ENCODE data around the gene CXCL12.

Gene CXCL12

DNA sequence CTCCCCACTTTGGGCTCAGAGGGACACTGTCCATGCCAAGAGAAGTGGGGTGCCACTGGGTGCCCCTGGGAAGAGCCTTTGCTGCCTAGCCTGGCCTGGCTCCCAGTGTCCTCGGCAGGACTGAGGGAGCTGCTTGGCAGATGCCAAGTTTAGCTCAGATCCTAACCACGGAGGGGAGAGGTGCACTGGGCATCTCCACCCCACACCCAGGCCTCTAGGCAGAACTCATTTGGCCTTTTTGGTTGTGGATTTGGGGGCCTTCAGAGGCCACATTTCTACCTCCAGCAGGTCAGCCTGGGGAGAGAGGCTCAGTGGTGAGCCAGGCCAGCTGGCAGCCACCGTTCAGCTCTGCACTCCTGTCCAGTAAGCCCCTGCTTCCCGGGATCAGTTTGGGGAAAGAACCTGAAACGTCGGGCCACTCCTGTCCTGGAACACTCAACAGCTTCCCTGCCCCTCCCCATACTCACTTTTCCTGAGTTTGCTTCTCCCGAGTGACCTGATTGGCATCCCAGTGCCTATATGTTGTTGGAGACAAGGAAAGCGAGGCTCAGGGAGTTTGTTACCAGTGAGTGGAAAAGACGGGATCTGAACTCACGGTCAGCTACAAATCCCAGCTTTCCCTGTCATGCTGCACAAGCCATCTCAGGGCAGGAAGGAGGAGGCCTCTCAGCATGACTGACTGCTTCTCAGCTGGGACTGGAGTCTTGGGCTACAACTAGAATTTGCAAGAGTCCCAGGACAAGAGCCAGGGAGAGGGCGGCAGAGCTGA lies 11.2 kb upstream of the CXCL12 start:
- Histone ChIP-seq H3K9me3 (no peaks in the 10 kb centered on the region), H3K4me1 (no peaks in the 10 kb centered on the region), H3K27me3 (ENCODE audit: low read depth) (no peaks in the 10 kb centered on the region), H3K36me3 (replicated peaks) (no peaks in the 10 kb centered on the region), H3K4me3 (no peak overlapping the region)
- DNase-seq (ENCODE audit: low spot score in 2 of 2), result no peak
- in situ Hi-C loops (cut with MboI; ENCODE audit: low sequenced_read_pairs), result no loop called here

DNA sequence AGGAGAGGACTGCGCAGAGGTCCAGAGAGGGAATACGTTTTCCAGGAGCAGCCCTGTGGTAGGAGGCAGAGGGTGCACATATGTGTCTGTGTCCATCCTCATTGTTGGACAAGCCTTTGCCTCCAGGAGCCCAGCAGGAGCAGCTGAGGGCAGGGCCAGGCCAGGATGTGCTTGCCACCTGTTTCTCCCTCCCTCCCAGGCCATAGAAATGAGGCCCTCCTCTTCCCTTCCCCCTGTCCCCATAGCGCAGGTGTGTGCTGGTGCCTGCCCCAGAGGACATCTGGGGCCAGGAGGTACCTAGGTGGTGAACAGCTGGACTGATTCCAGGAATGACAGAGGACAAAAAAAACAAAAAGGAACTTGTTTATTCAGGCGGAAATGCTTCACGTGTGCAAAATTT lies 10.5 kb upstream of the CXCL12 start:
- Histone ChIP-seq H3K9me3 (no peaks in the 10 kb centered on the region), H3K36me3 (replicated peaks) (no peaks in the 10 kb centered on the region), H3K4me3 (no peak overlapping the region), H3K27me3 (ENCODE audit: low read depth) (no peaks in the 10 kb centered on the region), H3K4me1 (no peaks in the 10 kb centered on the region)
- DNase-seq (ENCODE audit: low spot score in 2 of 2), result no peak
- in situ Hi-C loops (cut with MboI; ENCODE audit: low sequenced_read_pairs), result no loop called here

DNA sequence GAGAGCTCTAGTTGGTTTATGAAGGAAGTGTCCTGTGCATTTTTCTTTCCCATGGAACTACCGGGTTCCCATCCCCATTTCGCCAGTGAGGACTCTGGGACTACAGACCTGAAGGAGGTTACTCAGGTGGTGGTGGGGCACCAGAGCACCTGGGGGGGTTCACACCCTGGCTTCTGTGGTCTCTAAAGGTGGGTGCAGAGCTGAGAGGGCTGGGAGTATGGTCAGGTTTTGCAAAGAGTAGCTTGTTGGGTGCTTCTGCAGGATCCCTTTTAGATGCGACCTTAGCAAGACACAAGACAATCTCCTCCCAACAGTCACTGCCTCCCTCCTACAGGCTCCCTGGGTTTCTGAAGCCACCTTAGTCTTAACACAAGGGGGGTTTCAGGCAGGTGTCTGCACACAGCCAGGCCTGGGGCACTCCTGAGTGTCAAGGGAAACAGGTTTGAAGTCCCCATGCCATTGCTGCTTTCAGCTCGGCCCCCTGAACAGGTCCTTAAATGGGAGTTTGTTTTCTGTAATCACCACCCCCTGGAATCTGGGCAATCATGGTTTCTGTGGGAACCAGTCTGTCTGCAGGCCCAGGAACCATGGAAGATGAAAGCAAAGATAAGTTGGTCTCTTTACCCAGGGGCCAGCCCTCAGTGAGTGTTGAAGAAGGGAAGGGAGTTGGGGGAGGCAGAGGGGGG lies 9.9 kb upstream of the CXCL12 start:
- Histone ChIP-seq H3K4me1 (no peaks in the 10 kb centered on the region), H3K27me3 (ENCODE audit: low read depth) (no peaks in the 10 kb centered on the region), H3K4me3 (no peak overlapping the region), H3K9me3 (no peaks in the 10 kb centered on the region), H3K36me3 (replicated peaks) (no peaks in the 10 kb centered on the region)
- no peak for DNase-seq (ENCODE audit: low spot score in 2 of 2)
- in situ Hi-C loops (cut with MboI; ENCODE audit: low sequenced_read_pairs), result loop anchor here (5.0 kb wide), 1 partner anchor 467 kb away; no protein-coding TSS in a partner anchor

DNA sequence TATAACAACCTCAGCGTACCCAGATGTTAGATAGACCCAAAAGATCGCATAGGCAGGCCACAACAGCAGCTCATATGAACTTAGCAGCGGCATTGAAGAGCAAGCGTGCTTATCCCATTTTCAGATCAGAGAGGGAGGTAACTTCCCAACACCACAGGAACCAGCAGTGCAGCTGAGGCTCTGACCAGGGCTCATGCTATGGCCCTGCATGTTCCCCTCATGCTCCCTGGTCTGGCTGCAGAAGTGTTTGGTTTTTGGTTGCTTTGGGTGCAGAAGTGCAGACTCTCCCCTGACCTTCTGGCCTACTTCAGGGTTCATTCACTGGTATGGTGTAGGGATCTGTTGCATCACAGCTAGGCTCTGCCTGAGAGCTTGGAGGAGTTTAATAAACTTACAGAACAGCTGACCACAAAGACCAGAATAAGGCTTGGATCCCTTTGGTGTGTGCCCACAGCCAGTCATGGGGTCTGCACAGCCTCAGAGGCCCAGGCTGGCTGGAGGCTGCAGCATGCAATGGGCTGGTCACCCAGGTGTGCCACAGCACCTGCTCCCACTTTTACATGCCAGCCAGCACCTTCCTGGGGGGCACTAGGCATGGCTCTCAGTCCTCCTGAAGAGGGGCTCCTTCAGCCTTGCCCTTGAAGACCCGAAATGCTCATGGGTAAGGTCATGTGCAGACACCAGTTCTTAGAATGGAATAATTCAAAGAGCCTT lies 9.1 kb upstream of the CXCL12 start:
- no peaks in the 10 kb centered on the region for H3K9me3 ChIP-seq
- no peaks in the 10 kb centered on the region for H3K36me3 ChIP-seq (replicated peaks)
- no peak for DNase-seq (ENCODE audit: low spot score in 2 of 2)
- in situ Hi-C loops (cut with MboI; ENCODE audit: low sequenced_read_pairs), result loop anchor here (5.0 kb wide), 1 partner anchor 468 kb away; no protein-coding TSS in a partner anchor
- no peaks in the 10 kb centered on the region for H3K4me1 ChIP-seq
- no peak overlapping the region for H3K4me3 ChIP-seq
- no peaks in the 10 kb centered on the region for H3K27me3 ChIP-seq (ENCODE audit: low read depth)

DNA sequence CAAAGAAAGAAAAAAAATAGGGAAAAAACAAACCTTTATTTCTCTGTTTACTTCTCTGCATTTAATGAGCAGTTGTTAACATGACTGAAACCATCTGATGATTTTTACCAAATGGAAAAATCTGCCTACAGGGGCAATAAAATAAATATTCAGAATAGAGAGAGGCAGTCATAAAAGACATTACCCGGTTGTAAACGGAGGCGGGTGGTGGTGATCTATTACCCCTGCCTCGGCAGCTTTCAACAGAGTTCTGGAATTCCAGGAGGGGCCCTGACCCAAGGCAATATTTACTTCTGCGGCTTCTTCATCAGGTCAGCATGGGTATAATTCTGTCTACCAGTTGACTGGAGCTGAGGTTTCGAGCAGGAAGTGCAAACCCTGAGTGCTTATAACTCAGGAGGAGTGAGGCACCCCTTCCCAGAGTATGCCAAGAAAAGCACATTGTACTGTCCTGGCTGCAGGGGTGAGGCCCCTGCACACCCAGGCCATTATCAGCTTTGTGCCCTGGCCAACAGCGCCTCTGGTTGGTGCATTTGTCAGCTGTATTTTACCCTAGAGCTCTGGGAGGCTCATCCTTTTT lies 8.2 kb upstream of the CXCL12 start:
- H3K36me3 ChIP-seq (replicated peaks), result no peaks in the 10 kb centered on the region
- in situ Hi-C loops (cut with MboI; ENCODE audit: low sequenced_read_pairs), result loop anchor here (5.0 kb wide), 1 partner anchor 469 kb away; no protein-coding TSS in a partner anchor
- H3K9me3 ChIP-seq, result no peaks in the 10 kb centered on the region
- H3K4me3 ChIP-seq, result no peak overlapping the region
- H3K27me3 ChIP-seq (ENCODE audit: low read depth), result no peaks in the 10 kb centered on the region
- no peaks in the 10 kb centered on the region for H3K4me1 ChIP-seq
- DNase-seq (ENCODE audit: low spot score in 2 of 2), result no peak

DNA sequence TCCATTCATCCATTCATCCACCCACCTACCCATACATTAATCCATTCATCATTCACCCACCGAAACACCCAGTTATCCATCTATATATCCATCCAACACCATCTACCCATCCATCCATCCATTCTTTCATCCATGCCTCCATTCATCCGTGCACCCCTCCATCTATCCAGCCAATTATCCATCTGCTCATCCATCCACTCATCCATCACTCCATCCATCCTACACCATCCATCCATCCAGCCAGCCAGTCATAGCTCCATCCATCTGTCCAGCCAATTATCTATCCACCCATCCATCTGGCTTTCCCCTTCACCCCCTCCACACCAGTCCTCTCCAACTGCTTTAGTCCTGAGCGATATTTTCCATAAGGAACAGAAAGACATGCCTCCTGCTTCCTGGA lies 7.5 kb upstream of the CXCL12 start:
- H3K4me3 ChIP-seq, result no peak overlapping the region
- in situ Hi-C loops (cut with MboI; ENCODE audit: low sequenced_read_pairs), result loop anchor here (5.0 kb wide), 1 partner anchor 470 kb away; no protein-coding TSS in a partner anchor
- DNase-seq (ENCODE audit: low spot score in 2 of 2), result no peak
- no peaks in the 10 kb centered on the region for H3K9me3 ChIP-seq
- H3K27me3 ChIP-seq (ENCODE audit: low read depth), result no peaks in the 10 kb centered on the region
- no peaks in the 10 kb centered on the region for H3K4me1 ChIP-seq
- H3K36me3 ChIP-seq (replicated peaks), result no peaks in the 10 kb centered on the region

DNA sequence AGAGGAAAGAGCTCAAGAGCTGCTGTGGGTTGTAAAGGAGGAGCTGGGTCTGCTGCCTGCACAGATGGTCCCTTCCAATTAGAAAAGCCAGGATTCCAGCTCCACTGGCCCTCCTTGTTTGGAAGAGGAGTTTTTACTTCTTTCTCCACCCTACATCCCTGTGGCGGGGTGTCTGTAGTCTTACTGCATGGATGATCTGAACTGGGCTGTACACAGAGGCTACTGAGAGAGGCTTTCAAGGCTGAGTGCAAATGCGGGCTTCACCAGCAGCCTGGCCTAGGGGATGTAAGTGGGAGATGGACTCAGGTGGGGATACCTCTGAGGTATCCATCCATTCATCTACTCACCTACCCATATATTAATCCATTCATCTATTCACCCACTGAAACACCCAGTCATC lies 7.1 kb upstream of the CXCL12 start:
- in situ Hi-C loops (cut with MboI; ENCODE audit: low sequenced_read_pairs), result loop anchor here (5.0 kb wide), 1 partner anchor 470 kb away; no protein-coding TSS in a partner anchor
- no peak for DNase-seq (ENCODE audit: low spot score in 2 of 2)
- no peaks in the 10 kb centered on the region for H3K27me3 ChIP-seq (ENCODE audit: low read depth)

DNA sequence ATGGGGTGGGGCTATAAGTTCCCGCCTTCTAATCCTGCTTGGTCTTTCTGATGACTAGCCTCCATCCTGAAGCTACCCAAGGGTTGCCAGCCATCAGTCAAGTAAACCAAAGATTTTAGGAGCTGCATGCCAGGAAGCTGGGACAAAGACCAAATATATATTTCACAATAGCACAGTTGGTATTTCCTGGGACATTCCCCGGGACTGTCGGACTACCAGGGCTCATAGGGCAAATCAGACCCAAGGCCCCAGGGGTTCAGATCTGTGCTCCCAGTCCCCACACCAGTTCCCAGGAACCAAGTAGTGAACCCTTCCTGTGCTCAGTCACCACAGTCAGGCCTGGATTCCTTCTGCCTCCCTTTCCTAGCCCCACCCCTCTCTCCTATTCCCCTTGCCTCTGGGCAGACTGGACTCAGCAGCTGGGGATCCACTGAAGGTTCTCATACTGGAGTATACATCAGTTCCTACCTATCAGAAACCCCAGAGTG lies 5.7 kb upstream of the CXCL12 start:
- Histone ChIP-seq H3K4me3 (no peak overlapping the region), H3K27me3 (ENCODE audit: low read depth) (no peaks in the 10 kb centered on the region), H3K9me3 (no peaks in the 10 kb centered on the region), H3K4me1 (no peaks in the 10 kb centered on the region), H3K36me3 (replicated peaks) (no peaks in the 10 kb centered on the region)
- in situ Hi-C loops (cut with MboI; ENCODE audit: low sequenced_read_pairs), result loop anchor here (5.0 kb wide), 1 partner anchor 472 kb away; no protein-coding TSS in a partner anchor
- no peak for DNase-seq (ENCODE audit: low spot score in 2 of 2)

More for the DNA sequence above, 7.1 kb upstream of the CXCL12 start:
- Histone ChIP-seq H3K9me3 (no peaks in the 10 kb centered on the region), H3K4me3 (no peak overlapping the region), H3K36me3 (replicated peaks) (no peaks in the 10 kb centered on the region), H3K4me1 (no peaks in the 10 kb centered on the region)

DNA sequence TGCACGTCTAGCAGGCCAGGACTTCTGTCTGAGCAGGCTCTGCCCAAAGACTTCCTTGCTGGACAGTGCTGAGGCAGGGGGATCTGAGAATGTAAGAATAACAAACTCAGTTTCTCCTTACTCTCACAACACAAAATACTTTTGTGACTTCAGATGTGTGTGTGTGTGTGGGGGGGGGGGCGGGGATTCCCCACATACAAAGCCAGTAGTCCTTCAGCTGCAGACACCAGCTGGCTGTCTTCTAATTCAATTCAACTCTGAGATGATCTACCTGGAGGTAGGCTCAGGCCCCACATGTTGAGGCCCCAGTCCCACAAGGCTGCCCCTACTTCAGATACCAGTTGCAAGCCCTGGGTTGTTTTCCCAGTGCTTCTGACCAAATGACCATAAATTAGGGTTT lies 4.7 kb upstream of the CXCL12 start:
- in situ Hi-C loops (cut with MboI; ENCODE audit: low sequenced_read_pairs), result loop anchor here (10.0 kb wide), 1 partner anchor 715 kb away; no protein-coding TSS in a partner anchor
- DNase-seq (ENCODE audit: low spot score in 2 of 2), result no peak
- Histone ChIP-seq H3K9me3 (no peaks in the 10 kb centered on the region), H3K4me1 (no peaks in the 10 kb centered on the region), H3K4me3 (no peak overlapping the region), H3K27me3 (ENCODE audit: low read depth) (no peaks in the 10 kb centered on the region), H3K36me3 (replicated peaks) (no peaks in the 10 kb centered on the region)

DNA sequence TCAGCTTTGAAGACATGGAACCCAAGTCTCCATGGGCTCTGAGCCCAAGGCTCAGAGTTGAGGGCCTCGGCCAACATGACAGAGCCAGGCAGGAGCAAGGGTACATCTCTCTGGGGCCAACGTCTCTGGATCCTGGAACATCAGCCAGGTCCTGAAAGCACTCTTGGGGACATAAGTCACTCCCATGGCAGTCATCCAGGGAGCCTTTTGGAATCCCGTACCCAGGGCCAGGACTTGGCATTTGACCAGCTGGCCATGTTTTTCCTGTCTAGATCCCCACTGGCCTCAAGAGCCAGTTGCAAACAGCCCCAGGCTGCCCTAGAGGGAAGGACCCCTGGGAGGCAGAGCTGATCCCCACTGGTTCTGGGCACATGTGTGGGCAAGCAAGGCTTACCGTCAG lies 4.3 kb upstream of the CXCL12 start:
- in situ Hi-C loops (cut with MboI; ENCODE audit: low sequenced_read_pairs), result loop anchor here (10.0 kb wide), 1 partner anchor 714 kb away; no protein-coding TSS in a partner anchor
- no peaks in the 10 kb centered on the region for H3K9me3 ChIP-seq
- H3K4me3 ChIP-seq, result no peak overlapping the region
- no peaks in the 10 kb centered on the region for H3K4me1 ChIP-seq
- H3K27me3 ChIP-seq (ENCODE audit: low read depth), result no peaks in the 10 kb centered on the region
- DNase-seq (ENCODE audit: low spot score in 2 of 2), result no peak
- no peaks in the 10 kb centered on the region for H3K36me3 ChIP-seq (replicated peaks)

DNA sequence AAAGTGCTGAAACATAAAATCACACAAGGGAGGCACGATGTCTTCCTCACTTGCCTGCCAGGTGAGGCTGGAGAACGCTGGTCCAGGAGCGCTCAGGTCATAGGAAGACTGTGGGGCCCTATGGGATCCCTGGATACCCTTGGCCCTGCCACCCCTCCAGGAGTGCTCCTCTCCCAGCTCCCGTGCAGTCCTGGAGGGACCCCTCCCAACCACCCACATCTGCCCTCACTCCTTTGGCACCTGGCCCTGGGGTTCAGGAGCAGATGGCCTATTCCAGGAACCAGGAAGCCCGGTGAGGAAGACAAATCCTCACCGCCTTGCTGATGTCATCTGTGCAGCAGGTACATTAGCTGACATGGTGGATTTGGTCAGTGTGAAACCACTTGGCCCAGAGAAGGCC lies 3.7 kb upstream of the CXCL12 start:
- no peak for DNase-seq (ENCODE audit: low spot score in 2 of 2)
- in situ Hi-C loops (cut with MboI; ENCODE audit: low sequenced_read_pairs), result loop anchor here (10.0 kb wide), 1 partner anchor 714 kb away; no protein-coding TSS in a partner anchor
- H3K4me1 ChIP-seq, result no peaks in the 10 kb centered on the region

DNA sequence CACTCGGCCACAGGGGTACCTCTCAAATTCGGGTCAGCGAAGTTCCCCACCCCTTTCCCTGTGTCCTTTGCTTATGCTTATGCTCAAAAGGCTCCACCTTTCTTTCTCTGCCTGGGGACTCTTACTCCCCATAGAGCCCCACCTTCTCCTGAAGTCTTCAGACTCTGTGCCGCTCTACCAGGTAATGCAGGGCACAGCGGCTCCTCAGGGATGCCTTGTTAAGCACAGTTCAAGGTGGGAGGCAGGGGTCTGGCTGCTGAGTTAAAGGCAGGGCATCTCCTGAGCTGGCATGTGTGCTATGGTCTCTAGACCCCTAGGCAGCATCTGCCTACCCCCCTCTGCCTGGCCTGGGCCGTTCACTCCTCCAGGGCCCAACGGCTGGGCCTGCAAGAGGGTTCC lies 3.0 kb upstream of the CXCL12 start:
- no peak overlapping the region for H3K4me3 ChIP-seq

More for the DNA sequence above, 3.7 kb upstream of the CXCL12 start:
- H3K36me3 ChIP-seq (replicated peaks), result no peaks in the 10 kb centered on the region
- H3K27me3 ChIP-seq (ENCODE audit: low read depth), result no peaks in the 10 kb centered on the region
- H3K9me3 ChIP-seq, result no peaks in the 10 kb centered on the region
- no peak overlapping the region for H3K4me3 ChIP-seq

DNA sequence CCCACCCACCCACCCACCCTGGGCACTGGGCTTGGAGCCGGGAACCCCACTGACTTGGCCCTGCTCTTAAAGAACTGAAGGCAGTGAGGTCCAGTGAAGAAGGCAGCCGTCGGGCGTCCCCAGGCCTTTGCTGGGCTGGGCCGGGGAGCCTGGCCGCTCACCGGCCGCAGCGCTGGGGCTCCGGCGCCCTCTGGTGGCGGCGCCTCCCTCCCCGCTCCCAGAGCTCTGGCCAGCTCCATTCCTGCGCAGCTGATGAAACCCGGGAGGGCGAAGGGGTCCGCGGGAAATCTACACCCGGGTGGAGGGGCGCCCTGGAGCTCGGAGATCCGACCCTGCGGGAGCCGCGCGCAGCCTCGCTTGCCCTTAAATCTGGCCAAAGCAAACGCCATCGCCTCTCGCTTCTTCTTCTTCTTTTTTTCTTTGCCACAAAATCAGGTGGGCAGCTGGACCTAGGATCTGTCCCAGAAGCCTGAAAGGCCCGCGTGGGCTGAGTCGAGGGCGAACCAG lies 1.7 kb upstream of the CXCL12 start:
- no peak overlapping the region for H3K4me3 ChIP-seq
- no peaks in the 10 kb centered on the region for H3K36me3 ChIP-seq (replicated peaks)
- H3K4me1 ChIP-seq, result no peaks in the 10 kb centered on the region
- in situ Hi-C loops (cut with MboI; ENCODE audit: low sequenced_read_pairs), result loop anchor here (10.0 kb wide), 1 partner anchor 712 kb away; no protein-coding TSS in a partner anchor
- no peaks in the 10 kb centered on the region for H3K9me3 ChIP-seq
- peak; percentile 20 to 56 for DNase-seq (ENCODE audit: low spot score in 2 of 2)
- H3K27me3 ChIP-seq (ENCODE audit: low read depth), result no peaks in the 10 kb centered on the region

More for the DNA sequence above, 3.0 kb upstream of the CXCL12 start:
- Histone ChIP-seq H3K4me1 (no peaks in the 10 kb centered on the region), H3K9me3 (no peaks in the 10 kb centered on the region), H3K27me3 (ENCODE audit: low read depth) (no peaks in the 10 kb centered on the region), H3K36me3 (replicated peaks) (no peaks in the 10 kb centered on the region)
- DNase-seq (ENCODE audit: low spot score in 2 of 2), result no peak
- in situ Hi-C loops (cut with MboI; ENCODE audit: low sequenced_read_pairs), result loop anchor here (10.0 kb wide), 1 partner anchor 713 kb away; no protein-coding TSS in a partner anchor

All from HAP-1 (cell line).